Renal cortical epithelial cell (primary cell): ENCODE results near the gene LIMK1. TPM values are rescaled to one million over a fixed set of nuclear protein-coding genes. Genes with fewer than 3 reads are reported as not detected.

Experiments used
- total RNA-seq: library from RNA; depleted of rRNA; stranded (reverse); fragments of >200 nt; gene quantifications from 2 replicates; pipeline ENCODE4 v1.2.3, GENCODE V29; 2014

LIMK1 gene
- total RNA-seq, 1 donor from 2014 or later = 69.2 TPM

Other genes with a start within 250 kb of the LIMK1 start
- gene METTL27, start 241.3 kb upstream of the LIMK1 start, total RNA-seq = 1.4 and 12.0 TPM in 2 replicates
- not detected in 2 replicates for gene TMEM270, start 222.6 kb upstream of the LIMK1 start, total RNA-seq
- 0.15 and 0.17 TPM in 2 replicates for gene ELN, start 55.6 kb upstream of the LIMK1 start, total RNA-seq
- gene EIF4H, start 90.6 kb downstream of the LIMK1 start, total RNA-seq = 332 and 407 TPM in 2 replicates
- gene LAT2, start 126.2 kb downstream of the LIMK1 start, total RNA-seq = 0.35 and 1.0 TPM in 2 replicates
- 8.8 and 24.7 TPM in 2 replicates for gene RFC2, start 170.6 kb downstream of the LIMK1 start, total RNA-seq
- 23.6 and 44.9 TPM in 2 replicates for gene CLIP2, start 205.6 kb downstream of the LIMK1 start, total RNA-seq